AG09319 (cell line): ENCODE measurements around the gene TSGA10IP.

Experiments
- DNase-seq: peaks from one replicate; pipeline ENCODE4 v3.0.0-alpha.2; 2010; ENCODE audit warnings: low read depth; ENCODE audit errors: extremely low read depth
- CTCF ChIP-seq: IDR thresholded peaks from 2 replicates; pipeline ENCODE4 v1.5.1; 2011; ENCODE audit warnings: low read depth, mild to moderate bottlenecking, inconsistent platforms, low read length, moderate library complexity

TSGA10IP gene

GRCh38 chr11:65977621-65978390 lies 32.5 kb downstream of the TSGA10IP start:
- no peak for TF ChIP-seq CTCF
- DNase-seq: no peak

- DNase-seq: no peak
- TF ChIP-seq CTCF: no peak
Observed at GRCh38 chr11:65978391-65979238, 33.3 kb downstream of the TSGA10IP start.

- no peak for DNase-seq
- TF ChIP-seq CTCF: no peak
Observed at GRCh38 chr11:65979261-65979759, 34.0 kb downstream of the TSGA10IP start.

- TF ChIP-seq CTCF: no peak
- no peak for DNase-seq
Observed at GRCh38 chr11:65981101-65981740, 35.9 kb downstream of the TSGA10IP start.

GRCh38 chr11:65981972-65982823 lies 36.9 kb downstream of the TSGA10IP start:
- no peak for DNase-seq
- no peak for TF ChIP-seq CTCF

GRCh38 chr11:65982824-65983588 lies 37.7 kb downstream of the TSGA10IP start:
- DNase-seq: no peak
- TF ChIP-seq CTCF: no peak
